ENCODE measurements around the gene STPG2. TPM values are rescaled to one million over a fixed set of nuclear protein-coding genes. Genes with fewer than 3 reads are reported as not detected.

Gene STPG2
- total RNA-seq, 1 donor from 2014 or later = not detected

GRCh38 chr4:97845758-97846157 is 297.5 kb downstream of the STPG2 start:
- DNase-seq (ENCODE audit: low spot score in 2 of 2) = no peak
- Histone ChIP-seq H3K27ac (no peak overlapping the region), H3K9me3 (no peaks in the 10 kb centered on the region), H3K4me1 (no peaks in the 10 kb centered on the region), H3K36me3 (no peaks in the 10 kb centered on the region), H3K4me3 (no peak overlapping the region), H3K27me3 (no peaks in the 10 kb centered on the region)
- TF ChIP-seq CTCF (IDR thresholded peaks at IDR 0.05) = no peak
- intact Hi-C loops (cut with DNase I) = no loop called here

- no peak for DNase-seq (ENCODE audit: low spot score in 2 of 2)
Observed at GRCh38 chr4:97841512-97841911, 301.8 kb downstream of the STPG2 start.

GRCh38 chr4:97836662-97837061 is 306.6 kb downstream of the STPG2 start:
- no peaks in the 10 kb centered on the region for H3K36me3 ChIP-seq
- intact Hi-C loops (cut with DNase I) = no loop called here
- DNase-seq (ENCODE audit: low spot score in 2 of 2) = no peak
- H3K27me3 ChIP-seq = no peaks in the 10 kb centered on the region
- H3K9me3 ChIP-seq = no peaks in the 10 kb centered on the region
- no peak overlapping the region for H3K27ac ChIP-seq
- H3K4me3 ChIP-seq = no peak overlapping the region
- TF ChIP-seq CTCF (IDR thresholded peaks at IDR 0.05) = no peak
- H3K4me1 ChIP-seq = no peaks in the 10 kb centered on the region

More at GRCh38 chr4:97841512-97841911, 301.8 kb downstream of the STPG2 start:
- intact Hi-C loops (cut with DNase I) = no loop called here
- no peaks in the 10 kb centered on the region for H3K27me3 ChIP-seq
- no peak overlapping the region for H3K4me3 ChIP-seq
- no peaks in the 10 kb centered on the region for H3K36me3 ChIP-seq
- H3K9me3 ChIP-seq = no peaks in the 10 kb centered on the region
- H3K4me1 ChIP-seq = no peaks in the 10 kb centered on the region
- H3K27ac ChIP-seq = no peak overlapping the region
- no peak for TF ChIP-seq CTCF (IDR thresholded peaks at IDR 0.05)

- Histone ChIP-seq H3K9me3 (no peaks in the 10 kb centered on the region), H3K27me3 (no peaks in the 10 kb centered on the region), H3K36me3 (no peaks in the 10 kb centered on the region), H3K4me1 (no peaks in the 10 kb centered on the region), H3K4me3 (no peak overlapping the region), H3K27ac (no peak overlapping the region)
- intact Hi-C loops (cut with DNase I) = no loop called here
- TF ChIP-seq CTCF (IDR thresholded peaks at IDR 0.05) = no peak
- DNase-seq (ENCODE audit: low spot score in 2 of 2) = no peak
Observed at GRCh38 chr4:97828646-97829045, 314.6 kb downstream of the STPG2 start.

GRCh38 chr4:97819294-97819693 is 324.0 kb downstream of the STPG2 start:
- TF ChIP-seq CTCF (IDR thresholded peaks at IDR 0.05) = no peak
- intact Hi-C loops (cut with DNase I) = no loop called here
- Histone ChIP-seq H3K4me1 (no peaks in the 10 kb centered on the region), H3K27ac (no peak overlapping the region), H3K4me3 (no peak overlapping the region), H3K9me3 (no peaks in the 10 kb centered on the region), H3K27me3 (no peaks in the 10 kb centered on the region), H3K36me3 (no peaks in the 10 kb centered on the region)
- DNase-seq (ENCODE audit: low spot score in 2 of 2) = no peak

GRCh38 chr4:97812768-97813167 is 330.5 kb downstream of the STPG2 start:
- TF ChIP-seq CTCF (IDR thresholded peaks at IDR 0.05) = no peak
- intact Hi-C loops (cut with DNase I) = no loop called here
- no peaks in the 10 kb centered on the region for H3K4me1 ChIP-seq
- H3K27ac ChIP-seq = no peak overlapping the region
- H3K36me3 ChIP-seq = no peaks in the 10 kb centered on the region
- H3K4me3 ChIP-seq = no peak overlapping the region
- no peaks in the 10 kb centered on the region for H3K27me3 ChIP-seq
- DNase-seq (ENCODE audit: low spot score in 2 of 2) = no peak
- H3K9me3 ChIP-seq = no peaks in the 10 kb centered on the region
